GM18868 (cell line): ENCODE measurements around the gene CACNA1B.
"Not testable (repeated sequence)": the region's sequence is repeated elsewhere in the genome, so short reads cannot be mapped to it uniquely, and the experiment has no call there.

Experiments
- ATAC-seq: cut with Tn5 transposase; IDR thresholded peaks from one replicate; pipeline ENCODE4 v1.9.1; 2021; ENCODE audit warnings: mild to moderate bottlenecking, moderate library complexity; ENCODE audit not compliant: unreplicated experiment

The CACNA1B gene

GRCh38 chr9:137885121-137885520 is 7.5 kb downstream of the CACNA1B start:
- ATAC-seq = not testable (repeated sequence)

GRCh38 chr9:137888621-137889020 is 11.0 kb downstream of the CACNA1B start:
- not testable (repeated sequence) for ATAC-seq

GRCh38 chr9:137889966-137890365 is 12.4 kb downstream of the CACNA1B start:
- not testable (repeated sequence) for ATAC-seq

- not testable (repeated sequence) for ATAC-seq
Observed at GRCh38 chr9:137890768-137891587, 13.4 kb downstream of the CACNA1B start.

- no peak for ATAC-seq
Observed at GRCh38 chr9:137891588-137892423, 14.2 kb downstream of the CACNA1B start.

- no peak for ATAC-seq
Observed at GRCh38 chr9:137892424-137893191, 15.0 kb downstream of the CACNA1B start.

- no peak for ATAC-seq
Observed at GRCh38 chr9:137893670-137894069, 16.1 kb downstream of the CACNA1B start.

GRCh38 chr9:137899551-137900360 is 22.2 kb downstream of the CACNA1B start:
- ATAC-seq = no peak

GRCh38 chr9:137900584-137901310 is 23.2 kb downstream of the CACNA1B start:
- no peak for ATAC-seq

- no peak for ATAC-seq
Observed at GRCh38 chr9:137902646-137903045, 25.1 kb downstream of the CACNA1B start.

GRCh38 chr9:137905740-137906139 is 28.2 kb downstream of the CACNA1B start:
- ATAC-seq = no peak

GRCh38 chr9:137907776-137908175 is 30.2 kb downstream of the CACNA1B start:
- ATAC-seq = no peak

- ATAC-seq = no peak
Observed at GRCh38 chr9:137912671-137913070, 35.1 kb downstream of the CACNA1B start.

GRCh38 chr9:137913132-137913531 is 35.5 kb downstream of the CACNA1B start:
- ATAC-seq = no peak

GRCh38 chr9:137913771-137914767 is 36.5 kb downstream of the CACNA1B start:
- ATAC-seq = no peak

- no peak for ATAC-seq
Observed at GRCh38 chr9:137916540-137916939, 39.0 kb downstream of the CACNA1B start.

- ATAC-seq = no peak
Observed at GRCh38 chr9:137917116-137917515, 39.5 kb downstream of the CACNA1B start.

- ATAC-seq = no peak
Observed at GRCh38 chr9:137917795-137918194, 40.2 kb downstream of the CACNA1B start.
